HG03520 (cell line): ENCODE measurements around the gene TSPAN4.
A peak's percentile ranks its signal among the peaks of the same experiment; 100 is the strongest.

Experiments
- ATAC-seq: cut with Tn5 transposase; IDR thresholded peaks from one replicate; pipeline ENCODE4 v1.9.1; 2021; ENCODE audit warnings: mild to moderate bottlenecking, moderate library complexity; ENCODE audit not compliant: unreplicated experiment

The TSPAN4 gene

GRCh38 chr11:842370-843002 lies at the start of gene TSPAN4, which contains the start of gene POLR2L:
TSPAN4 (plus strand) TSS chr11:842852; CDS start chr11:850305, 7,453 bp downstream.
POLR2L (minus strand) TSS chr11:842529; CDS start chr11:842508, 21 bp downstream.
- peak; percentile 66 for ATAC-seq

- ATAC-seq: no peak
Measured at GRCh38 chr11:792873-793272, 49.8 kb upstream of the TSPAN4 start.

- ATAC-seq: no peak
Measured at GRCh38 chr11:793556-793955, 49.1 kb upstream of the TSPAN4 start.

- ATAC-seq: no peak
Measured at GRCh38 chr11:794013-794765, 48.5 kb upstream of the TSPAN4 start.

GRCh38 chr11:794766-795633 lies 47.7 kb upstream of the TSPAN4 start:
- ATAC-seq: no peak

- ATAC-seq: peak; percentile 31
Measured at GRCh38 chr11:795634-796564, 46.8 kb upstream of the TSPAN4 start.

GRCh38 chr11:796565-797295 lies 45.9 kb upstream of the TSPAN4 start:
- ATAC-seq: no peak

GRCh38 chr11:797296-798092 lies 45.2 kb upstream of the TSPAN4 start:
- ATAC-seq: peak; percentile 39

- ATAC-seq: peak; percentile 46
Measured at GRCh38 chr11:798093-798713, 44.4 kb upstream of the TSPAN4 start, which contains the start of gene SLC25A22. SLC25A22 (minus strand) TSS chr11:798281; CDS start chr11:795006, 3,275 bp downstream.

- ATAC-seq: no peak
Measured at GRCh38 chr11:799641-800316, 42.9 kb upstream of the TSPAN4 start.

GRCh38 chr11:800473-800872 lies 42.2 kb upstream of the TSPAN4 start:
- ATAC-seq: no peak

GRCh38 chr11:801097-801780 lies 41.4 kb upstream of the TSPAN4 start:
- ATAC-seq: no peak

- no peak for ATAC-seq
Measured at GRCh38 chr11:802018-802617, 40.5 kb upstream of the TSPAN4 start.

GRCh38 chr11:802693-803466 lies 39.8 kb upstream of the TSPAN4 start:
- ATAC-seq: no peak

GRCh38 chr11:803467-803742 lies 39.2 kb upstream of the TSPAN4 start:
- ATAC-seq: no peak
